ENCODE results near the gene CTSV.

GRCh38 chr9:97059626-97060025, 20.7 kb upstream of the CTSV start:
- TF ChIP-seq EZH2phosphoT487 (IDR thresholded peaks at IDR 0.05; ENCODE audit: borderline replicate concordance, low read length) (no peak), EZH2 (IDR thresholded peaks at IDR 0.05; ENCODE audit: low read length, unreplicated experiment) (no peak), CTCF (conservative IDR thresholded peaks at IDR 0.05; ENCODE audit: low read depth, low read length) (no peak)

All from PC-3 (cell line).